Prostate gland (tissue), 2 donors: ENCODE measurements around the gene EIF5AL1. TPM values are rescaled to one million over a fixed set of nuclear protein-coding genes. Genes with fewer than 3 reads are reported as not detected.
"Not testable (repeated sequence)": the region's sequence is repeated elsewhere in the genome, so short reads cannot be mapped to it uniquely, and the experiment has no call there.

Experiments used
- DNase-seq: peaks from one replicate; pipeline ENCODE4 v3.0.0-alpha.2; 2019; ENCODE audit warnings: low spot score
- H3K27ac ChIP-seq, 2 donors: fragments of 200-600 bp; sonication (generic); 2 replicates each; pipeline ENCODE4 v1.5.1; 2017 to 2019
- H3K27me3 ChIP-seq: fragments of 200-600 bp; sonication (generic); replicated peaks from 2 replicates; pipeline ENCODE4 v1.5.1; 2019; ENCODE audit not compliant: insufficient read depth
- H3K36me3 ChIP-seq, 2 donors: fragments of 200-600 bp; sonication (generic); 1 replicate in 1 of 2; 2 replicates in 1 of 2; pipeline versions ENCODE4 v1.5.1 to v1.8.1; 2017 to 2019
- H3K4me1 ChIP-seq: fragments of 200-600 bp; sonication (generic); replicated peaks from 2 replicates; pipeline ENCODE4 v1.5.1; 2019
- H3K4me3 ChIP-seq, 2 donors: fragments of 200-600 bp; sonication (generic); 2 replicates each; pipeline ENCODE4 v1.5.1; 2017 to 2019
- H3K9me3 ChIP-seq: fragments of 200-600 bp; sonication (generic); 2 replicates; pipeline ENCODE4 v1.5.1; 2017
- CTCF ChIP-seq, 4 experiments: fragments of 200-600 bp in 2 of 4; fragments of 450-650 bp in 2 of 4; sonication (generic) in 2 of 4; IDR thresholded peaks; 1 replicate in 3 of 4; 2 replicates in 1 of 4; pipeline ENCODE4 v1.5.1; 2016 to 2019; ENCODE audit warnings: antibody characterized with exemption in 4 of 4, mild to moderate bottlenecking in 2 of 4, moderate library complexity in 2 of 4
- POLR2A ChIP-seq: fragments of 450-650 bp; IDR thresholded peaks from one replicate; pipeline ENCODE4 v1.6.1; 2016; ENCODE audit warnings: antibody characterized with exemption, mild to moderate bottlenecking
- POLR2AphosphoS5 ChIP-seq: sonication (generic); formaldehyde crosslinking; IDR thresholded peaks from one replicate; pipeline ENCODE4 v1.6.1; 2017; ENCODE audit warnings: antibody characterized with exemption
- WGBS: methylation state at CpG from one replicate; pipeline ENCODE4 v1.1.5; 2018; 5-methylcytosine and 5-hydroxymethylcytosine counted together
- intact Hi-C: fragments of 100-400 bp; cut with DNase I; formaldehyde crosslinking; loops from one replicate; pipeline ENCODE4 v1.14.2; 2022
- total RNA-seq, 2 donors: library from RNA; depleted of rRNA; stranded (reverse); fragments of >200 nt; gene quantifications; one replicate each; pipeline ENCODE4 v1.1.0, GENCODE V29; 2016

Gene EIF5AL1
- total RNA-seq, 2 donors from 2014 or later = 0.32 to 1.5 TPM

DNA sequence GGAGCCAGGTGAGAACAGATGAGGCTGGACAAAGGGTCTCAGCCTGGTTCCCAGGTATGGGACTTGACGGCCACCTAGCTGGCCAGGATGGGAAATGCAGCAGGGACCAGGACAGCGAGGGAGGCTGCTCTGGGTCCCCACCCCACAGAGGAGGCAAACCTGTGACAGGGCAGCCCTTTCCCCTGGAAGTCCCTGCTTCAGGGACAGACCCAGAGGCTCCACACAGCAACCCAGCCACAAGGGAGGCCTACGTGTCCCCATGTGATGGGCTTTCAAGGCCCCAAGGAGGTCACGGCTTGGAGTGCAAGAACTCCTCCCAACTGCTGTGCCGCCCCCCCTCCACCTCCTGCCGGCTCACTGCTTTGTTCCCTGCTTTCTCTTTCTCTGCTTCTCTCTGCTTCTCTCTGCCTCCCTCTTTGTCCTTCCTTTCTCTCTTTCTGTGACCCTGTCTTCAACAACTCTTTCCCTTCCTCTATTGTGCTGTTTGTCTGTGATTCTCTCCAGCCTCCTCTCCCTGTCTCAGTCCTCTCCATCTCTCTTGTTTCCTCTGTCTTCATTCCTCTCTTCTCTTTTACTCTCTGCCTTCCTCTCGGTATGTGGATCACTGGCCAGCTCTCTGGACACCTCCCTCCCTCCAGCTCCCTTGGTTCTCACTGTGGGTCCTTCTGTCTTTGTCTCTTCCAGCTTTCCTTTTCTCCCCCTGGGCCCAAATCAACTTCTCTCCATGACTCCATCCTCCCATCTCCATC is 9.6 kb upstream of the EIF5AL1 start:
- H3K9me3 ChIP-seq = no peaks in the 10 kb centered on the region
- DNase-seq = no peak
- H3K27ac ChIP-seq = no peak overlapping the region
- TF ChIP-seq POLR2AphosphoS5 (no peak), POLR2A (no peak), CTCF (IDR thresholded peaks at IDR 0.05) (peak in 2 of 4 experiments; percentile 43 to 45)
- no peaks in the 10 kb centered on the region for H3K4me1 ChIP-seq
- H3K36me3 ChIP-seq = no peaks in the 10 kb centered on the region
- intact Hi-C loops = no loop called here
- WGBS = 41% methylated on average over 7 of the region's 7 CpGs
- H3K27me3 ChIP-seq = no peaks in the 10 kb centered on the region
- H3K4me3 ChIP-seq = no peak overlapping the region

DNA sequence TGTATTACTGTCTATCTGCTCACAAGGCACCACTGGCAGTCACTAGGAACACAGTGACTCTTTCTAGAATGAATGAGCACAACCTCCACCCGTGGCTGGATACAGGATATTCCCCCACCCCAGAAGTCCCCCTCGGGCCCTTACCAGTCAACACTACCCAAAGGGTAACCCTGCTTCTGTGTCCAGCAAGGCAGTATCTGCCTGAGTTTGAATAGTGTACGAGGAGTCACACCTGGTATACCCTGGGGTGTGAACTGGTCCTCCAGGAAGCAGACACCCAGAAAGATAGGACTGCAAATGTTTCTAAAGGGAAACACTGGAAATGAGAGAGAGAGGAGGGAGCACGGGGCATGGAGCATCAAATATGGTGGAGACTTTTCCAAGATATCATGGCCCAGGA is 8.5 kb upstream of the EIF5AL1 start:
- DNase-seq, intact Hi-C loops, H3K27ac ChIP-seq, H3K4me3 ChIP-seq, H3K36me3 ChIP-seq, H3K27me3 ChIP-seq, H3K4me1 ChIP-seq, H3K9me3 ChIP-seq: not testable (repeated sequence)
- 91% methylated on average over 4 of the region's 4 CpGs for WGBS

DNA sequence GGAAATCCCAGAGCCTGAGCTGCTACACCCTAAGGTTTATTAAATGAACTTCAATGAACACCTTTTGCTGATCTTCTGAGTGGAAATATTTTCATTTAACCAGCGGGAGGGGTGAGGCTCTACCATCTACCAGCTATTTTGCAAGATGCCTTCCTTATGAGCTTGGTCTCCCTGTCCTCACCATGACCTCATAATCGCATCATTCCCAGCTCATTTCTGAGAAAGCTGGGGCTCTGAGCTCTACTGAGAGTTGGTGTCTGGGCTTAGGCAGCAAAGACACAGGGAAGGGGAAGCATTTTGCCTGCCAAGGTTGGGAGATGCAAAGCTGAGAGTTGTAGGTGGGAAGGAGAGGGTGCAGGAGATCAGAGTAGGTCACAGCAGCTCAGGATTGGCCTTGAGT is 7.8 kb upstream of the EIF5AL1 start:
- H3K4me3 ChIP-seq, intact Hi-C loops, H3K36me3 ChIP-seq, H3K9me3 ChIP-seq, H3K27ac ChIP-seq, H3K27me3 ChIP-seq, H3K4me1 ChIP-seq, DNase-seq: not testable (repeated sequence)
- no CpG with 5 or more reads among the region's 2 CpGs for WGBS

- H3K4me1 ChIP-seq, intact Hi-C loops, H3K27me3 ChIP-seq, H3K9me3 ChIP-seq, H3K36me3 ChIP-seq, DNase-seq, H3K27ac ChIP-seq, H3K4me3 ChIP-seq: not testable (repeated sequence)
These were observed 7.0 kb upstream of the EIF5AL1 start for GRCh38 chr10:79505328-79505727.

GRCh38 chr10:79505829-79506228 is 6.5 kb upstream of the EIF5AL1 start:
- intact Hi-C loops = no loop called here
- TF ChIP-seq CTCF (IDR thresholded peaks at IDR 0.05) (no peak), POLR2A (no peak), POLR2AphosphoS5 (no peak)
- H3K36me3 ChIP-seq = no peaks in the 10 kb centered on the region

DNA sequence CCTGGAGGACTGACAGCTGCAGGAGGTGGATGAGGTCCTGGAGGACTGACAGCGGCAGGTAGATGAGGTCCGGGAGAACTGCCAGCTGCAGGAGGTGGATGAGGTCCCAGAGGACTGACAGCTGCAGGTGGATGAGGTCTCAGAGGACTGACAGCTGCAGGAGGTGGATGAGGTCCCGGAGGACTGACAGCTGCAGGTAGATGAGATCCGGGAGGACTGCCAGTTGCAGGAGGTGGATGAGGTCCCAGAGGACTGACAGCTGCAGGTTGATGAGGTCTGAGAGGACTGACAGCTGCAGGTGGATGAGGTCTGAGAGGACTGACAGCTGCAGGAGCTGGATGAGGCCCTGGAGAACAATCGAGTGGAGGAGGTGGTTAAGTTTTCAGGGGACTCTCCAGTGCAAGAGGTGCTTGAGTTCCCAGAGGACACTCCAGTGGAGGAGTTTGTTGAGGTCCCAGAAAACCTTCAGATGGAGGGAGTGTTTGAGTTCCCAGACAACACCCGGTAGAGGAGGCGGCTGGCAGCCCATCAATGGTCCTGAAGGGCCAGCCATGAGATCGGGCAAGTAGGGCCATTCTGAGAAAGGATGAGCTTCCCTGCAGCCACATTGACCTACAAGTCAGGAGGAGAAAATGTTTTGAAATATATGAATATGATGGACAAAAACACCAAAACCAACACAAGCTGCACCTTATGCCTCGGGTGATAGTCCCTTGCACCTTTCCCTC is 4.7 kb upstream of the EIF5AL1 start:
- no peaks in the 10 kb centered on the region for H3K27me3 ChIP-seq
- no peak for DNase-seq
- H3K9me3 ChIP-seq = no peaks in the 10 kb centered on the region
- TF ChIP-seq CTCF (IDR thresholded peaks at IDR 0.05) (no peak), POLR2A (no peak), POLR2AphosphoS5 (no peak)
- intact Hi-C loops = no loop called here
- no peaks in the 10 kb centered on the region for H3K4me1 ChIP-seq
- H3K4me3 ChIP-seq = no peak overlapping the region
- no peaks in the 10 kb centered on the region for H3K36me3 ChIP-seq
- 74% methylated on average over 9 of the region's 9 CpGs for WGBS
- no peak overlapping the region for H3K27ac ChIP-seq

More at GRCh38 chr10:79505829-79506228, 6.5 kb upstream of the EIF5AL1 start:
- H3K4me1 ChIP-seq = no peaks in the 10 kb centered on the region
- no peaks in the 10 kb centered on the region for H3K9me3 ChIP-seq
- DNase-seq = no peak
- H3K27ac ChIP-seq = no peak overlapping the region
- no peak overlapping the region for H3K4me3 ChIP-seq
- no peaks in the 10 kb centered on the region for H3K27me3 ChIP-seq

- H3K4me3 ChIP-seq, DNase-seq, H3K27me3 ChIP-seq, H3K27ac ChIP-seq, intact Hi-C loops, H3K36me3 ChIP-seq, H3K9me3 ChIP-seq, H3K4me1 ChIP-seq: not testable (repeated sequence)
- WGBS = 80% methylated on average over 3 of the region's 4 CpGs
These were observed 4.1 kb upstream of the EIF5AL1 start for GRCh38 chr10:79508245-79508644.

DNA sequence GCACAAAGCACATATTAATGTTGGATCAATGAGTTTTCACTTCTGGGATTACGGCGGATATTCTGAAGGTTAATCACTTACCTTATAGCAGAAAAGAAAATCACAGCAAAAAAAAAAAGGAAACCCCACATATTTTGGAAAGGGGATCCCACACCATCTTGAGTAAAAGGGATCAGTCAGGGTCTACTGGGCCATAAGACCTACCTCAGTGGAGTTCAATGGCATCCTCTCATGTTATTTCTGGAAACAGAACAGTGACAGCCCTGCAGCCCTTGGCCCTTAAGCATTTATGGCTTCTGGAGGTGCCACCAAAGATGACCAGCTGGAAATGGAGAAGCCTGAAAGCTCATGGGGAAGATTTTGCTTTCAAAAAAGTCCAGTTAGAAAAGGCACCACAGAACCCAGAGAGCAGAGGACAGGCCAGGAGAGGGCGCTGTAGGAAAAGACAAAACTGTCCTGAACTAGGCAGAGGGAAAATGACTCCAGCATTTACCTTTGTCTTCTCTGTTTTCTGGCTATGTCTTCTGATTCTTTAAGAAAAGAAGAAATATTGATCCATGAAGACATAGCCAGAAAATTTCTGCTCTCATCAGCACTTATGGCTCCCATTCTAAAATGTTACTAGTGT is 2.9 kb upstream of the EIF5AL1 start:
- H3K4me3 ChIP-seq, H3K27me3 ChIP-seq, H3K27ac ChIP-seq, H3K4me1 ChIP-seq, H3K9me3 ChIP-seq, DNase-seq, intact Hi-C loops, H3K36me3 ChIP-seq: not testable (repeated sequence)
- WGBS = 92% methylated on average over 2 of the region's 3 CpGs

- H3K4me1 ChIP-seq, H3K9me3 ChIP-seq, DNase-seq, H3K4me3 ChIP-seq, H3K27ac ChIP-seq, H3K36me3 ChIP-seq, H3K27me3 ChIP-seq, intact Hi-C loops: not testable (repeated sequence)
- 63% methylated on average over 2 of the region's 5 CpGs for WGBS
These were observed 2.3 kb upstream of the EIF5AL1 start for GRCh38 chr10:79509934-79510508.
